Esophagus muscularis mucosa (tissue), 3 donors: ENCODE measurements around the gene ELP4.

Experiments
- CTCF ChIP-seq, 3 experiments: fragments of 200-600 bp in 2 of 3; fragments of 450-650 bp in 1 of 3; sonication (generic) in 2 of 3; IDR thresholded peaks; one replicate each; pipeline ENCODE4 v1.5.1; 2017 to 2019; ENCODE audit warnings: antibody characterized with exemption in 3 of 3, mild to moderate bottlenecking in 2 of 3, moderate library complexity in 1 of 3
- POLR2A ChIP-seq: fragments of 450-650 bp; IDR thresholded peaks from one replicate; pipeline ENCODE4 v1.6.1; 2017; ENCODE audit warnings: antibody characterized with exemption, moderate library complexity, mild to moderate bottlenecking, low read depth

- TF ChIP-seq CTCF (IDR thresholded peaks at IDR 0.05): no peak
- no peak for TF ChIP-seq POLR2A
Observed at GRCh38 chr11:31817621-31818424, 308.3 kb downstream of the ELP4 start.
